Testis (tissue), 2 donors: ENCODE data around the gene PTPN2.

Experiments
- CTCF ChIP-seq, 3 experiments: fragments of 450-650 bp in 2 of 3; fragments of 200-600 bp in 1 of 3; sonication (generic) in 1 of 3; IDR thresholded peaks; one replicate each; pipeline ENCODE4 v1.5.1; 2016 to 2019; ENCODE audit warnings: antibody characterized with exemption in 3 of 3, mild to moderate bottlenecking in 2 of 3, moderate library complexity in 1 of 3
- POLR2A ChIP-seq: fragments of 450-650 bp; IDR thresholded peaks from one replicate; pipeline ENCODE4 v1.6.1; 2017; ENCODE audit warnings: antibody characterized with exemption, mild to moderate bottlenecking, moderate library complexity

DNA sequence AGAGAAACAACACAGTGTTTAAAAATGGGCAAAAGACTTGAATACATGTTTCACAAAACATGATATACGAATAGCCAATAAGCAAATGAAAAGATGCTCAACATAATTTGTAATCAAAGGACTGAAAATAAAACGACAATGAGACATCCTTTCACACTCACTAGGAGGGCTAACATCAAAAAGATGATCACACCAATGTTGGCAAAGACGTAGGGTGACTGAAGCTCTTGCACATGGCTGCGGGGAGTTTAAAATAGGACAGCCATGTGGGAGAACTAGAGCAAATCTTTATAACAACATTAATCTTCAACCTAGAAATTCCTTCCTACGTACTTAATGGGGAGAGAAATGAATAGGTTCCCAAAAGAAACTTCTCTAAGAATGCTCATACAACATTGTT, 44.6 kb upstream of the PTPN2 start:
- TF ChIP-seq CTCF (IDR thresholded peaks at IDR 0.05) (no peak), POLR2A (no peak)
